ENCODE results near the gene ATP8A1.
"Not testable (repeated sequence)": the region's sequence is repeated elsewhere in the genome, so short reads cannot be mapped to it uniquely, and the experiment has no call there.

Gene ATP8A1

GRCh38 chr4:42391355-42391664 is 265.6 kb downstream of the ATP8A1 start:
- no peaks in the 10 kb centered on the region for H3K4me1 ChIP-seq (ENCODE audit: insufficient read depth, poor library complexity, severe bottlenecking)
- H3K9me3 ChIP-seq (ENCODE audit: severe bottlenecking), result no peaks in the 10 kb centered on the region
- no peak overlapping the region for H3K4me3 ChIP-seq (ENCODE audit: severe bottlenecking)
- no peak for ATAC-seq (ENCODE audit: low read depth)
- H3K27me3 ChIP-seq (ENCODE audit: insufficient read depth, poor library complexity, severe bottlenecking), result peaks cover 17% of the 10 kb centered on the region
- H3K27ac ChIP-seq (ENCODE audit: poor library complexity, severe bottlenecking), result no peak overlapping the region
- DNase-seq (ENCODE audit: low spot score), result no peak
- TF ChIP-seq, protein P1, sequence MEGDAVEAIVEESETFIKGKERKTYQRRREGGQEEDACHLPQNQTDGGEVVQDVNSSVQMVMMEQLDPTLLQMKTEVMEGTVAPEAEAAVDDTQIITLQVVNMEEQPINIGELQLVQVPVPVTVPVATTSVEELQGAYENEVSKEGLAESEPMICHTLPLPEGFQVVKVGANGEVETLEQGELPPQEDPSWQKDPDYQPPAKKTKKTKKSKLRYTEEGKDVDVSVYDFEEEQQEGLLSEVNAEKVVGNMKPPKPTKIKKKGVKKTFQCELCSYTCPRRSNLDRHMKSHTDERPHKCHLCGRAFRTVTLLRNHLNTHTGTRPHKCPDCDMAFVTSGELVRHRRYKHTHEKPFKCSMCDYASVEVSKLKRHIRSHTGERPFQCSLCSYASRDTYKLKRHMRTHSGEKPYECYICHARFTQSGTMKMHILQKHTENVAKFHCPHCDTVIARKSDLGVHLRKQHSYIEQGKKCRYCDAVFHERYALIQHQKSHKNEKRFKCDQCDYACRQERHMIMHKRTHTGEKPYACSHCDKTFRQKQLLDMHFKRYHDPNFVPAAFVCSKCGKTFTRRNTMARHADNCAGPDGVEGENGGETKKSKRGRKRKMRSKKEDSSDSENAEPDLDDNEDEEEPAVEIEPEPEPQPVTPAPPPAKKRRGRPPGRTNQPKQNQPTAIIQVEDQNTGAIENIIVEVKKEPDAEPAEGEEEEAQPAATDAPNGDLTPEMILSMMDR (IDR thresholded peaks at IDR 0.05; ENCODE audit: poor library complexity, severe bottlenecking), result no peak
- H3K36me3 ChIP-seq (ENCODE audit: low read depth), result no peaks in the 10 kb centered on the region

DNA sequence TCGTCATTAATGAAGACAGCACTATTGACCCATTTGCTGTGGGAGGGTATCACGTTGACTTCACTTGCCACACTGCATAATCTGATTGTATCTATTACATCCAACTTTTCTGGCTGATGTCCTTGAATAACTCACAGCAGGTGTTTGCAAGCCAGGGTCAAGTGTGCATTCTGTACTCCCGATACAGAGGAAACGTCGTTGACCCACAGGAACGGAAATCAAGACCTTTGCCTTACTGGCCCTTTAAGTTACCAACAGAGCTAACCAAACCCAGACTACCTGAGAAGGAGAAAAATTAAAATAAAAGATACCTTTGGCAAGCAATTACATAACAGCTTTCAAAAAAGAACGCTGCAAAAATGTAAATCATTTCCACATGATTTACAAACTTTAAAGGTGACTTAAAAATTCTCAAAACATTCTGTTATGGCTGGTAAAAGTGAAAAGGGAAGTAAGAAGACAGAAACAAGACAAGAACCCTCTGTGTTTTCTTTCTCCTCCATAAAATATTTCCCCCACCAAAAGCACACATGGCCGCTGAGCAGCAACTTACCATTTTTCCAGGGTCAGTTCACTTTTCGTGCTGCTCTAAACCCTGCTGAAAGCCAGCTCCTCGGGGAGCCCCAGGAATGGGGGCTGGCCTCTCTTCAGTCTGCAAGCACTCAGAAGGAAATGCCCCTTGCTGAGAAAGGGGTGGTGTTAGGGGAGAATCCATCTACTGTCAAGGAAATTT is 266.1 kb downstream of the ATP8A1 start:
- no peak overlapping the region for H3K27ac ChIP-seq (ENCODE audit: poor library complexity, severe bottlenecking)
- H3K27me3 ChIP-seq (ENCODE audit: insufficient read depth, poor library complexity, severe bottlenecking), result peaks cover 12% of the 10 kb centered on the region
- H3K9me3 ChIP-seq (ENCODE audit: severe bottlenecking), result no peaks in the 10 kb centered on the region
- no peak overlapping the region for H3K4me3 ChIP-seq (ENCODE audit: severe bottlenecking)
- ATAC-seq (ENCODE audit: low read depth) (no peak), DNase-seq (ENCODE audit: low spot score) (no peak)
- TF ChIP-seq, protein P1 (IDR thresholded peaks at IDR 0.05; ENCODE audit: poor library complexity, severe bottlenecking), result no peak
- H3K4me1 ChIP-seq (ENCODE audit: insufficient read depth, poor library complexity, severe bottlenecking), result no peaks in the 10 kb centered on the region
- H3K36me3 ChIP-seq (ENCODE audit: low read depth), result no peaks in the 10 kb centered on the region

DNA sequence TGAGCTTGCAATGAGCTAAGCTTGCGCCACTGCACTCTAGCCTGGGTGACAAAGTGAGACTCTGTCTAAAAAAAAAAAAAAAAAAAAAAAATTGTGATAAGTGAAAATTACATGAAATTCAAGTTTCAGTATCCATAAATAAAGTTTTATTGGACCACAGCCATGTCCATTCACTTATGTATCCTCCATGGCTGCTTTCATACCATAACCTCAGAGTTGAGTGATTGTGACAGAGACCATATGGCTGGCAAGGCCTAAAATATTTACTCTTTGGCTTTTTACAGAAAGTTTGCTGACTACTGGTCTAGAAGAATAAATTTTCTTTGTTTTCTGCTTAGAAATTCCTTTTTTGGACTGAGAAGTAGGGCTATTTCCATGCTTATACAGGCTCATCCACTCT is 271.4 kb downstream of the ATP8A1 start:
- H3K4me3 ChIP-seq (ENCODE audit: severe bottlenecking), result no peak overlapping the region
- H3K36me3 ChIP-seq (ENCODE audit: low read depth), result no peaks in the 10 kb centered on the region
- no peaks in the 10 kb centered on the region for H3K27me3 ChIP-seq (ENCODE audit: insufficient read depth, poor library complexity, severe bottlenecking)
- H3K4me1 ChIP-seq (ENCODE audit: insufficient read depth, poor library complexity, severe bottlenecking), result no peaks in the 10 kb centered on the region
- TF ChIP-seq, protein P1 (IDR thresholded peaks at IDR 0.05; ENCODE audit: poor library complexity, severe bottlenecking), result no peak
- no peak for ATAC-seq (ENCODE audit: low read depth)
- H3K9me3 ChIP-seq (ENCODE audit: severe bottlenecking), result no peaks in the 10 kb centered on the region
- H3K27ac ChIP-seq (ENCODE audit: poor library complexity, severe bottlenecking), result no peak overlapping the region
- no peak for DNase-seq (ENCODE audit: low spot score)

DNA sequence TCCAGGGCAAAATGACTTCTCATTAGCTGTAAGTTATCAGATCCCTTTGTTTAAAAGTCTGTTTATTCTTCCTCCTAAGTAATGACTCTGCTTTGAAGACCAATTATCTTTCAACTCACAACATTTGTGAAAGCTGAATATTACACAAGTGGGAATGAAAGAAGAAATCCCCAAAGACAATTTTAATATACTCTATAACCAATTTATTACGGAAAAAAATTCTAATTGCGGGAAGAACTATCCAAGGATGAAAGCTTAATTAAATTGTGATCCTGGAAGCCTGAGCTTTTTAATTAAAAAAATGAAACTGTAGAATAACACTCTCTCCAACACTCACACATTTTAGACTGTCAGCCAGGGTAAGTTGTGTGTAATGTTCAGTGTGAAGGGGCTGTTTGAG is 275.2 kb downstream of the ATP8A1 start:
- no peak for DNase-seq (ENCODE audit: low spot score)
- Histone ChIP-seq H3K27ac (ENCODE audit: poor library complexity, severe bottlenecking) (no peak overlapping the region), H3K4me1 (ENCODE audit: insufficient read depth, poor library complexity, severe bottlenecking) (no peaks in the 10 kb centered on the region), H3K27me3 (ENCODE audit: insufficient read depth, poor library complexity, severe bottlenecking) (no peaks in the 10 kb centered on the region), H3K9me3 (ENCODE audit: severe bottlenecking) (no peaks in the 10 kb centered on the region), H3K36me3 (ENCODE audit: low read depth) (no peaks in the 10 kb centered on the region), H3K4me3 (ENCODE audit: severe bottlenecking) (no peak overlapping the region)
- ATAC-seq (ENCODE audit: low read depth), result no peak
- TF ChIP-seq, protein P1 (IDR thresholded peaks at IDR 0.05; ENCODE audit: poor library complexity, severe bottlenecking), result no peak

DNA sequence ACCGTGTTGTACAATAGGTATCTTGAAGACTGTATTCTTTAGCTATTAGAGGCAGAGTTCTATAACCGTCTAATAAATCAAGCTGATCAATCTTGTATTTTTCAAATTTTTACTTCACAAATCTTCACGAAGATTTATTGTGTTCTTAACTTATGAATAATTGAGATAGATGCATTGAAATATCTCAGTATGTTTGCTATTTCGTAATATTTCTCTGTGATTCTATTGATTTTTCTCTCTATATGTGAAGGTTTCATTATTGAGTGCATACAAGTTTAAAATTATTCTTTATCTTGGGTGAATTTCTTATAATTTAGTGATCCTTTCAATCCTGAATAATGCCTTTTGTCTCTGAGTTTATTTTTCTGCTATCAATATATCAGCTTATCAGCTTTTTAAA is 279.4 kb downstream of the ATP8A1 start:
- TF ChIP-seq, protein P1 (IDR thresholded peaks at IDR 0.05; ENCODE audit: poor library complexity, severe bottlenecking), result no peak

DNA sequence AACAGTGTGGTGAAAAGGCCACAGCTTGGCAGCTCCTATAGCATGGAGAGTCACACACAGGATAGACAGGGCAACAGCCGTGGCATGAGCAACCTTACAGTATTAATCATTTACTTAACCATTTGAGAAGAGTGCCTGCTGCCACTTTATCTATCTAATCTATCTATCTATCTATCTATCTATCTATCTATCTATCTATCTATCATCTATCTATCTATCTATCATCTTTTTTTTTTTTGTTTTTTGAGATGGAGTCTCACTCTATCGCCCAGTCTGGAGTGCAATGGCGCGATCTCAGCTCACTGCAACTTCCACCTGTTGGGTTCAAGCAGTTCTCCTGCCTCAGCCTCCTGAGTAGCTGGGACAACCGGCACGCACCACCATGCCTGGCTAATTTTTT is 284.6 kb downstream of the ATP8A1 start:
- not testable (repeated sequence) for H3K9me3 ChIP-seq (ENCODE audit: severe bottlenecking); H3K27ac ChIP-seq (ENCODE audit: poor library complexity, severe bottlenecking); DNase-seq (ENCODE audit: low spot score); H3K27me3 ChIP-seq (ENCODE audit: insufficient read depth, poor library complexity, severe bottlenecking); H3K36me3 ChIP-seq (ENCODE audit: low read depth); H3K4me1 ChIP-seq (ENCODE audit: insufficient read depth, poor library complexity, severe bottlenecking); ATAC-seq (ENCODE audit: low read depth); H3K4me3 ChIP-seq (ENCODE audit: severe bottlenecking)

More for the DNA sequence above, 279.4 kb downstream of the ATP8A1 start:
- no peak for DNase-seq (ENCODE audit: low spot score)
- Histone ChIP-seq H3K4me3 (ENCODE audit: severe bottlenecking) (no peak overlapping the region), H3K27me3 (ENCODE audit: insufficient read depth, poor library complexity, severe bottlenecking) (no peaks in the 10 kb centered on the region), H3K36me3 (ENCODE audit: low read depth) (no peaks in the 10 kb centered on the region), H3K4me1 (ENCODE audit: insufficient read depth, poor library complexity, severe bottlenecking) (no peaks in the 10 kb centered on the region), H3K9me3 (ENCODE audit: severe bottlenecking) (no peaks in the 10 kb centered on the region), H3K27ac (ENCODE audit: poor library complexity, severe bottlenecking) (no peak overlapping the region)
- ATAC-seq (ENCODE audit: low read depth), result no peak
